GM21390 (cell line): ENCODE results near the gene PSTPIP2.
"Not testable (repeated sequence)": the region's sequence is repeated elsewhere in the genome, so short reads cannot be mapped to it uniquely, and the experiment has no call there.

Source experiments
- ATAC-seq: cut with Tn5 transposase; IDR thresholded peaks from one replicate; pipeline ENCODE4 v1.9.1; 2021; ENCODE audit not compliant: unreplicated experiment

PSTPIP2 gene

GRCh38 chr18:45991788-45992187, 80.3 kb downstream of the PSTPIP2 start:
- ATAC-seq: no peak

GRCh38 chr18:45984546-45985235, 87.4 kb downstream of the PSTPIP2 start:
- ATAC-seq: no peak

- ATAC-seq: no peak
Measured at GRCh38 chr18:45981821-45982220, 90.2 kb downstream of the PSTPIP2 start.

- ATAC-seq: no peak
Measured at GRCh38 chr18:45980229-45980628, 91.8 kb downstream of the PSTPIP2 start.

GRCh38 chr18:45978084-45978483, 94.0 kb downstream of the PSTPIP2 start:
- no peak for ATAC-seq

- no peak for ATAC-seq
Measured at GRCh38 chr18:45976974-45977373, 95.1 kb downstream of the PSTPIP2 start.

GRCh38 chr18:45976566-45976965, 95.5 kb downstream of the PSTPIP2 start:
- ATAC-seq: no peak

- ATAC-seq: no peak
Measured at GRCh38 chr18:45974088-45974536, 97.9 kb downstream of the PSTPIP2 start.

GRCh38 chr18:45967007-45967706, 104.9 kb downstream of the PSTPIP2 start, which contains the start of gene EPG5:
Gene EPG5, minus strand, starts transcription at chr18:45967329. Its CDS starts 90 bp downstream, at chr18:45967239.
- peak; percentile 94 for ATAC-seq

- ATAC-seq: not testable (repeated sequence)
Measured at GRCh38 chr18:45964913-45965312, 107.1 kb downstream of the PSTPIP2 start.

- no peak for ATAC-seq
Measured at GRCh38 chr18:45962866-45963265, 109.2 kb downstream of the PSTPIP2 start.

GRCh38 chr18:45962461-45962860, 109.6 kb downstream of the PSTPIP2 start:
- ATAC-seq: no peak

- ATAC-seq: not testable (repeated sequence)
Measured at GRCh38 chr18:45959484-45959883, 112.6 kb downstream of the PSTPIP2 start.

- ATAC-seq: no peak
Measured at GRCh38 chr18:45958730-45959129, 113.3 kb downstream of the PSTPIP2 start.

- no peak for ATAC-seq
Measured at GRCh38 chr18:45958027-45958426, 114.0 kb downstream of the PSTPIP2 start.

GRCh38 chr18:45957100-45957499, 115.0 kb downstream of the PSTPIP2 start:
- no peak for ATAC-seq

GRCh38 chr18:45954070-45954934, 117.8 kb downstream of the PSTPIP2 start:
- no peak for ATAC-seq

GRCh38 chr18:45951016-45951714, 120.9 kb downstream of the PSTPIP2 start:
- no peak for ATAC-seq

GRCh38 chr18:45945669-45946068, 126.4 kb downstream of the PSTPIP2 start:
- no peak for ATAC-seq

GRCh38 chr18:45940724-45941123, 131.3 kb downstream of the PSTPIP2 start:
- ATAC-seq: peak; percentile 51

GRCh38 chr18:45939236-45939635, 132.8 kb downstream of the PSTPIP2 start:
- ATAC-seq: no peak
